WTC11 (cell line): ENCODE measurements around the gene ATG101. TPM values are rescaled to one million over a fixed set of nuclear protein-coding genes. Genes with fewer than 3 reads are reported as not detected.

Source experiments
- ATAC-seq: fragments of 200-7000 bp; cut with Tn5 transposase; 2 replicates; pipeline ENCODE4 v1.10.0; 2021; ENCODE audit warnings: mild to moderate bottlenecking, moderate library complexity
- CTCF ChIA-PET: fragments of 300-600 bp; sonication (Branson Sonifier 250); formaldehyde crosslinking; loops from one replicate; lab custom pipeline; 2021; ENCODE audit warnings: antibody characterized with exemption; lab: Charles Lee
- POLR2A ChIA-PET: fragments of 350-600 bp; sonication (Branson Sonifier 250); formaldehyde crosslinking; loops from one replicate; lab custom pipeline; 2021; ENCODE audit warnings: antibody characterized with exemption; lab: Charles Lee
- DNase-seq: peaks from one replicate; pipeline ENCODE4 v3.0.0; 2021; ENCODE audit warnings: low spot score
- H3K27ac Mint-ChIP-seq: 2 replicates; pipeline ENCODE4 v1.8.0; 2021; ENCODE audit warnings: mixed read lengths
- H3K27me3 Mint-ChIP-seq: 2 replicates; pipeline ENCODE4 v1.8.0; 2021; ENCODE audit warnings: low read depth, mild to moderate bottlenecking, moderate library complexity, mixed read lengths
- H3K36me3 Mint-ChIP-seq: 2 replicates; pipeline ENCODE4 v1.8.0; 2021; ENCODE audit warnings: mixed read lengths
- H3K4me1 Mint-ChIP-seq: 2 replicates; pipeline ENCODE4 v1.8.0; 2022; ENCODE audit warnings: mixed read lengths
- H3K4me3 Mint-ChIP-seq: 2 replicates; pipeline ENCODE4 v1.8.0; 2021; ENCODE audit warnings: mild to moderate bottlenecking, moderate library complexity, mixed read lengths
- H3K9me3 Mint-ChIP-seq: 2 replicates; pipeline ENCODE4 v1.8.0; 2021; ENCODE audit warnings: mixed read lengths
- CREM ChIP-seq: sonication (generic); formaldehyde crosslinking; IDR thresholded peaks from 2 replicates; pipeline ENCODE4 v1.8.1; 2022; ENCODE audit warnings: mild to moderate bottlenecking, missing genetic modification reagents, moderate library complexity
- E2F4 ChIP-seq: sonication (generic); formaldehyde crosslinking; IDR thresholded peaks from 2 replicates; pipeline ENCODE4 v1.8.1; 2022; ENCODE audit warnings: low read depth, mild to moderate bottlenecking, moderate library complexity, missing genetic modification reagents, borderline replicate concordance
- EMX1 ChIP-seq: fragments of 250-450 bp; sonication (Bioruptor Pico); IDR thresholded peaks from 2 replicates; pipeline ENCODE4 v1.8.0; 2021; ENCODE audit warnings: mild to moderate bottlenecking
- FOXK1 ChIP-seq: sonication (generic); formaldehyde crosslinking; IDR thresholded peaks from 2 replicates; pipeline ENCODE4 v1.8.0; 2022; ENCODE audit warnings: mild to moderate bottlenecking, moderate library complexity, missing genetic modification reagents
- FOXP1 ChIP-seq: sonication (generic); formaldehyde crosslinking; IDR thresholded peaks from 2 replicates; pipeline ENCODE4 v1.8.0; 2022; ENCODE audit warnings: missing genetic modification reagents, mild to moderate bottlenecking, moderate library complexity, borderline replicate concordance
- GRHL2 ChIP-seq: fragments of 250-450 bp; sonication (Bioruptor Pico); IDR thresholded peaks from 2 replicates; pipeline ENCODE4 v1.8.0; 2022; ENCODE audit warnings: mild to moderate bottlenecking, moderate library complexity; ENCODE audit not compliant: insufficient replicate concordance, severe bottlenecking
- GTF2I ChIP-seq: fragments of 250-450 bp; sonication (Bioruptor Pico); conservative IDR thresholded peaks from 2 replicates; pipeline ENCODE4 v1.4.0; 2021; ENCODE audit warnings: mild to moderate bottlenecking
- HMGA2 ChIP-seq: fragments of 250-450 bp; sonication (Bioruptor Pico); IDR thresholded peaks from 2 replicates; pipeline ENCODE4 v1.4.0; 2021; ENCODE audit warnings: mild to moderate bottlenecking, moderate library complexity
- MXD4 ChIP-seq: fragments of 250-450 bp; sonication (Bioruptor Pico); IDR thresholded peaks from 2 replicates; pipeline ENCODE4 v1.8.0; 2021; ENCODE audit warnings: mild to moderate bottlenecking, moderate library complexity, borderline replicate concordance
- NFYB ChIP-seq: sonication (generic); formaldehyde crosslinking; conservative IDR thresholded peaks from 2 replicates; pipeline ENCODE4 v1.8.0; 2022; ENCODE audit warnings: low read depth, missing genetic modification reagents
- SMAD4 ChIP-seq: sonication (generic); formaldehyde crosslinking; IDR thresholded peaks from 2 replicates; pipeline ENCODE4 v1.8.0; 2022; ENCODE audit warnings: mild to moderate bottlenecking, missing genetic modification reagents
- TCF7 ChIP-seq: sonication (generic); formaldehyde crosslinking; IDR thresholded peaks from 2 replicates; pipeline ENCODE4 v1.8.0; 2022; ENCODE audit warnings: mild to moderate bottlenecking, low read depth, missing genetic modification reagents, moderate library complexity
- TEAD1 ChIP-seq: sonication (generic); formaldehyde crosslinking; IDR thresholded peaks from 2 replicates; pipeline ENCODE4 v1.8.0; 2022; ENCODE audit warnings: mild to moderate bottlenecking, missing genetic modification reagents
- TP53 ChIP-seq: sonication (generic); formaldehyde crosslinking; IDR thresholded peaks from 2 replicates; pipeline ENCODE4 v1.8.1; 2023; ENCODE audit warnings: mild to moderate bottlenecking, missing genetic modification reagents
- USF1 ChIP-seq: sonication (generic); formaldehyde crosslinking; IDR thresholded peaks from 2 replicates; pipeline ENCODE4 v1.8.0; 2022; ENCODE audit warnings: mild to moderate bottlenecking, missing genetic modification reagents
- ZBTB43 ChIP-seq: sonication (generic); formaldehyde crosslinking; IDR thresholded peaks from 2 replicates; pipeline ENCODE4 v1.8.1; 2023; ENCODE audit warnings: mild to moderate bottlenecking, missing genetic modification reagents
- ZNF219 ChIP-seq: sonication (generic); formaldehyde crosslinking; IDR thresholded peaks from 2 replicates; pipeline ENCODE4 v1.8.0; 2023; ENCODE audit warnings: missing genetic modification reagents, mild to moderate bottlenecking, borderline replicate concordance
- ZNF232 ChIP-seq: sonication (generic); formaldehyde crosslinking; IDR thresholded peaks from 2 replicates; pipeline ENCODE4 v1.8.0; 2022; ENCODE audit warnings: mild to moderate bottlenecking, missing genetic modification reagents
- ZNF416 ChIP-seq: fragments of 250-450 bp; sonication (Bioruptor Pico); IDR thresholded peaks from 2 replicates; pipeline ENCODE4 v1.9.0; 2021; ENCODE audit warnings: mild to moderate bottlenecking, inconsistent platforms
- total RNA-seq: library from RNA; stranded (reverse); gene quantifications from 3 replicates; pipeline ENCODE4 v1.2.3, GENCODE V29; 2021
- TF ChIP-seq, protein P1 (sequence below): fragments of 200-600 bp; IDR thresholded peaks from 2 replicates; pipeline ENCODE4 v1.8.0; 2022; ENCODE audit warnings: antibody characterized with exemption
- TF ChIP-seq, protein P2 (sequence below): fragments of 250-450 bp; sonication (Bioruptor Pico); conservative IDR thresholded peaks from 2 replicates; pipeline ENCODE4 v1.9.0; 2021; ENCODE audit warnings: mild to moderate bottlenecking
- TF ChIP-seq, protein P3 (sequence below): fragments of 250-450 bp; sonication (Bioruptor Pico); IDR thresholded peaks from 2 replicates; pipeline ENCODE4 v2.1.2; 2022; ENCODE audit warnings: mild to moderate bottlenecking, moderate library complexity

The ATG101 gene
- total RNA-seq, 1 experiment from 2014 or later, result 52.1 TPM

GRCh38 chr12:52023976-52024688 lies 45.6 kb upstream of the ATG101 start:
- POLR2A ChIA-PET, result interaction anchor here (1.0 to 1.9 kb wide), 6 partner anchors 9 to 96 kb away, joined by 7 to 13 read pairs (median 8); partner anchors contain the start of gene NR4A1
- Mint-ChIP-seq H3K27me3 (peaks cover 46% of the 10 kb centered on the region), H3K9me3 (no peaks in the 10 kb centered on the region), H3K4me3 (peak overlapping the region; percentile 70), H3K36me3 (no peaks in the 10 kb centered on the region), H3K4me1 (peaks cover 35% of the 10 kb centered on the region), H3K27ac (no peak overlapping the region)
- DNase-seq (no peak), ATAC-seq (no peak)
- TF ChIP-seq CREM (CRISPR knock-in tag) (0 out of 2 replicates have a peak, but pooled peaks have one; percentile 2), ZNF416 (CRISPR knock-in tag) (no peak), TCF7 (CRISPR knock-in tag) (no peak)
- TF ChIP-seq, protein P1, sequence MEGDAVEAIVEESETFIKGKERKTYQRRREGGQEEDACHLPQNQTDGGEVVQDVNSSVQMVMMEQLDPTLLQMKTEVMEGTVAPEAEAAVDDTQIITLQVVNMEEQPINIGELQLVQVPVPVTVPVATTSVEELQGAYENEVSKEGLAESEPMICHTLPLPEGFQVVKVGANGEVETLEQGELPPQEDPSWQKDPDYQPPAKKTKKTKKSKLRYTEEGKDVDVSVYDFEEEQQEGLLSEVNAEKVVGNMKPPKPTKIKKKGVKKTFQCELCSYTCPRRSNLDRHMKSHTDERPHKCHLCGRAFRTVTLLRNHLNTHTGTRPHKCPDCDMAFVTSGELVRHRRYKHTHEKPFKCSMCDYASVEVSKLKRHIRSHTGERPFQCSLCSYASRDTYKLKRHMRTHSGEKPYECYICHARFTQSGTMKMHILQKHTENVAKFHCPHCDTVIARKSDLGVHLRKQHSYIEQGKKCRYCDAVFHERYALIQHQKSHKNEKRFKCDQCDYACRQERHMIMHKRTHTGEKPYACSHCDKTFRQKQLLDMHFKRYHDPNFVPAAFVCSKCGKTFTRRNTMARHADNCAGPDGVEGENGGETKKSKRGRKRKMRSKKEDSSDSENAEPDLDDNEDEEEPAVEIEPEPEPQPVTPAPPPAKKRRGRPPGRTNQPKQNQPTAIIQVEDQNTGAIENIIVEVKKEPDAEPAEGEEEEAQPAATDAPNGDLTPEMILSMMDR, result peak; percentile 43
- CTCF ChIA-PET, result interaction anchor here (0.6 to 21.1 kb wide), 46 partner anchors 9 to 600 kb away, joined by 3 to 1431 read pairs (median 10); partner anchors contain the start of genes ACVRL1, ANKRD33, ATG101 and KRT7

GRCh38 chr12:52024845-52025230 lies 44.9 kb upstream of the ATG101 start:
- Mint-ChIP-seq H3K4me3 (peak overlapping the region; percentile 74; the same call in 1 of the 2 replicates), H3K9me3 (no peaks in the 10 kb centered on the region), H3K27me3 (peaks cover 46% of the 10 kb centered on the region), H3K27ac (no peak overlapping the region), H3K4me1 (peaks cover 40% of the 10 kb centered on the region), H3K36me3 (no peaks in the 10 kb centered on the region)
- DNase-seq, result no peak
- TF ChIP-seq SMAD4 (CRISPR knock-in tag), result no peak
- no peak for TF ChIP-seq GRHL2 (CRISPR knock-in tag)
- no peak for TF ChIP-seq USF1
- TF ChIP-seq TEAD1 (CRISPR knock-in tag), result no peak
- no peak for TF ChIP-seq GTF2I (CRISPR knock-in tag)
- TF ChIP-seq ZNF232 (CRISPR knock-in tag), result no peak
- TF ChIP-seq FOXP1, result no peak
- TF ChIP-seq, protein P2, sequence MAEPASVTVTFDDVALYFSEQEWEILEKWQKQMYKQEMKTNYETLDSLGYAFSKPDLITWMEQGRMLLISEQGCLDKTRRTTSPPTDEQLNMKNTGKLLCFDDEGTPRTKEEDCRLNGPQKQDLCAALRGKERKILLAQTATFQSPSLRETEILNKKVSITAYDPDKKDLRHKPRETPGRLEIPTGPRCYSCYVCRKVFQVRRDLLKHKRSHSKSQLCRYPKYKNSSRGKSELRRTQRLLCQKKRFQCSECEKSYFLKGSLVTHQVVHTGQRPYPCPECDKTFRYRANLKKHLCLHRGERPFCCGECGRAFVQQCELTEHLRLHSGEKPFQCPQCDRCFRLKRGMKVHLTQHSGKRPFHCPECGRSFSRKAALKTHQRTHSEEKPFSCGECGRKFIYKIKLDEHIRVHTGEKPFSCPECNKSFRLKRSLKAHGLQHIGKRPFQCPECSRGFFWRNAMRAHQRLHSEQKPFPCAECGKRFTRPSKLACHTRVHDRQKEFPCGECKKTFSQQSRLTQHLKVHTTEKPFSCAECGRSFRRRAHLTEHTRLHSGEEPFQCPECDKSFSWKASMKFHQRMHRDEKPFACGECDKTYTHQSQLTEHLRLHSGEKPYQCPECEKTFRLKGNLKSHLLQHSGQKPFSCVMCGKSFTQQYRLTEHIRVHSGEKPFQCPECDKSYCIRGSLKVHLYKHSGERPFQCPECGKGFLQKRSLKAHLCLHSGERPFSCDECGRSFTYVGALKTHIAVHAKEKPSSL (CRISPR knock-in tag), result no peak
- TF ChIP-seq MXD4 (CRISPR knock-in tag), result no peak
- no peak for TF ChIP-seq HMGA2
- TF ChIP-seq CREM (CRISPR knock-in tag), result no peak
- TF ChIP-seq, protein P3, sequence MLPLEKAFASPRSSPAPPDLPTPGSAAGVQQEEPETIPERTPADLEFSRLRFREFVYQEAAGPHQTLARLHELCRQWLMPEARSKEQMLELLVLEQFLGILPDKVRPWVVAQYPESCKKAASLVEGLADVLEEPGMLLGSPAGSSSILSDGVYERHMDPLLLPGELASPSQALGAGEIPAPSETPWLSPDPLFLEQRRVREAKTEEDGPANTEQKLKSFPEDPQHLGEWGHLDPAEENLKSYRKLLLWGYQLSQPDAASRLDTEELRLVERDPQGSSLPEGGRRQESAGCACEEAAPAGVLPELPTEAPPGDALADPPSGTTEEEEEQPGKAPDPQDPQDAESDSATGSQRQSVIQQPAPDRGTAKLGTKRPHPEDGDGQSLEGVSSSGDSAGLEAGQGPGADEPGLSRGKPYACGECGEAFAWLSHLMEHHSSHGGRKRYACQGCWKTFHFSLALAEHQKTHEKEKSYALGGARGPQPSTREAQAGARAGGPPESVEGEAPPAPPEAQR (CRISPR knock-in tag), result no peak
- TF ChIP-seq NFYB (CRISPR knock-in tag), result no peak
- TF ChIP-seq ZBTB43 (CRISPR knock-in tag), result no peak
- TF ChIP-seq EMX1, result no peak
- TF ChIP-seq TP53 (CRISPR knock-in tag), result no peak
- no peak for TF ChIP-seq TCF7 (CRISPR knock-in tag)
- TF ChIP-seq E2F4 (CRISPR knock-in tag), result no peak
- no peak for TF ChIP-seq FOXK1
- no peak for TF ChIP-seq ZNF219 (CRISPR knock-in tag)
- no peak for ATAC-seq
- ChIA-PET CTCF (interaction anchor here (0.6 to 21.1 kb wide), 56 partner anchors 8 to 857 kb away, joined by 3 to 1431 read pairs (median 7); partner anchors contain the start of genes ANKRD33, ATG101, NR4A1 and SMIM41), POLR2A (interaction anchor here (1.3 to 2.7 kb wide), 7 partner anchors 14 to 97 kb away, joined by 4 to 13 read pairs (median 8); partner anchors contain the start of genes ATG101 and NR4A1)
